ENCODE data around the gene C17orf75. TPM values are rescaled to one million over a fixed set of nuclear protein-coding genes. Genes with fewer than 3 reads are reported as not detected.
"Not testable (repeated sequence)": the region's sequence is repeated elsewhere in the genome, so short reads cannot be mapped to it uniquely, and the experiment has no call there.

Gene C17orf75
- total RNA-seq, 1 experiment from 2014 or later: 52.4 TPM

GRCh38 chr17:32355649-32356377, 13.8 kb upstream of the C17orf75 start:
- Histone ChIP-seq H3K36me3 (replicated peaks; ENCODE audit: control insufficient read depth, insufficient read depth, low read length) (peaks cover 36% of the 10 kb centered on the region), H3K4me3 (ENCODE audit: insufficient read depth, low read depth, low read length) (no peak overlapping the region), H3K27me3 (ENCODE audit: control insufficient read depth, insufficient read depth, low read length) (no peaks in the 10 kb centered on the region)
- peak; percentile 15 for DNase-seq

DNA sequence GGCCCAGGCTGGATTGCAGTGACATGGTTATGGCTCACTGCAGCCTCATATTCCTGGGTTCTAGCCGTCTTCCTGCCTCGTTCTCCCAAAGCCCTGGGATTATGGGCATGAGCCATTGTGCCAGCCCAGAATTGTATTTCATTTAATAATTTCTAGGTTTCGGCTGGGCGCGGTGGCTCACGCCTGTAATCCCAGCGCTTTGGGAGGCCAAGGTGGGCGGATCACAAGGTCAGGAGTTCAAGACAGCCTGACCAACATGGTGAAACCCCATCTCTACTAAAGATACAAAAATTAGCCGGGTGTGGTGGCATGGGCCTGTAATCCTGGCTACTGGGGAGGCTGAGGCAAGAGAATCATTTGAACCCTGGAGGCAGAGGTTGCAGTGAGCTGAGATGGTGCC, 10.8 kb upstream of the C17orf75 start:
- H3K36me3 ChIP-seq (replicated peaks; ENCODE audit: control insufficient read depth, insufficient read depth, low read length): peaks cover 22% of the 10 kb centered on the region
- H3K4me3 ChIP-seq (ENCODE audit: insufficient read depth, low read depth, low read length); DNase-seq; H3K27me3 ChIP-seq (ENCODE audit: control insufficient read depth, insufficient read depth, low read length): not testable (repeated sequence)

DNA sequence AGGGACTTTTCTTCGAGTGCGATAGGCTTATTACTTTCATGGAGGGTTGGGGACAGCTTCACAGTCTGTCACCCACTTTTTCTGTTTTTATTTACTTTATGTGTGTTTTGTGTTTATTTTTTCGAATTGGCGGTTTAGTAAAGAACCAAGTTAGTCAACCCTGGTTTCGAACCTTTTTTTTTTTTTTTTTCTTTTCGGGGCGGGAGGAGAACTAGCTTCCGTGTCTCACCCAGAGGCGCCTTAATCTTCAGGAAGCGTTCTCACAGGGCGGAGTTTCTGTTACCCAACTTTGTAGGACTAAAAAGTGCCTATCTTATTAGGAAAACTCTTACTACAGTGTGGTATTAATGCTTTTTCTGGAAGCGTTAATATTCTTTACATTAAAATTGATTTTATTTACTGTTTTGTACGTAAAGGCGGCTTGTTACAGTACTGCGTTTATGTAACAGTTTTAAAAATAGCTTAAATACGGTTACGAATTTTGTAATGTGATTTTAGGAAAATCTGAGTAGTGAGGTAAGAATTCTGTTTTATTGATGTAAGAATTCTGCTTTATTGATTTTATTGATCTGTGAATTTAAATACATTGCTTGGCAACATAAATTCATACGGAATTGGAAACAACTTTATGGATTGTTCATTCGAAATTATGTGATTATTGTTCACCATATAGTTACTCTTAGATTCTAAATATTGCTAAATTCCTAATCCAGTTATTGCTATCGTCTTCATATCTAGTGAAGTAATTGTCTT, 8.9 kb upstream of the C17orf75 start:
- H3K36me3 ChIP-seq (replicated peaks; ENCODE audit: control insufficient read depth, insufficient read depth, low read length): peaks cover 13% of the 10 kb centered on the region
- no peaks in the 10 kb centered on the region for H3K27me3 ChIP-seq (ENCODE audit: control insufficient read depth, insufficient read depth, low read length)
- no peak for DNase-seq
- peak overlapping the region; percentile 71 for H3K4me3 ChIP-seq (ENCODE audit: insufficient read depth, low read depth, low read length)

DNA sequence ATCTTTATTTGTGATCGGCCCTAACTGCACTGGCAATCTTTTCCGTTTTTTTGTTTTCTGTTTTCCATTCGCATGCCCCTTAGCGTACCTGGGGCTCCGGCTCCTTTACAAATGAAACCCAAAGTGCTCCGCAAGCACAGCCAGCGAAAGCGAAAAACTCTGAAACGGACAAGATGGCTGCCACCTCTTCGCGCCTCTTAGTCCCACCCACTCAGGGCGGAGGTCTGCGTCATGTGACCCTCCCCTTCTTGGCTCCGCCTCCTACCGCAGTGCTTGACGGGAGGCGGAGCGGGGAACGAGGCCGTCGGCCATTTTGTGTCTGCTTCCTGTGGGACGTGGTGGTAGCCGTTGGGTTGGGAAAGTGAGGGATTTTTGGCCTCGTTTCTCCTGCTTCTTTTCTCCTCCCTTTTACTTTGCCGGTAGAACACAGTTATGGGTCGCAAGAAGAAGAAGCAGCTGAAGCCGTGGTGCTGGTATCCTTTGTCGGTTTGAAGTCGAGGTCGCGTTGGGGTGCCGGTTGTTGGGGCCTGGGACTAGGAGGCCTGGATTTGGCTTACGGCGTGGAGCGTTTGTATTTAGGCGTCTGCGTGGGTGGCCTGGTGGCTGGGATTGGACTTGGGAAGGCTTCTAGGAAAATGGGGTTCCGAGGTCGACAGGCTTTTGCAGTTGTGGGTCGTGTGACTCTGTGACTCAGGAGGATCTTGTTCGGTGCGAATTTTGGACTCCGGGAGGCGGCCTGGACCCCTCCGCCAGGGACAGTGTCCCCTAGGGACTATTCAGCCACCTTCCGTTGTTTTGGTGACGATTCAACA, 8.1 kb upstream of the C17orf75 start, which contains the start of gene ZNF207:
ZNF207 (plus strand) TSS at position 304 of the 812 bp plus-strand sequence; CDS start at position 433, 129 bp downstream.
- Histone ChIP-seq H3K36me3 (replicated peaks; ENCODE audit: control insufficient read depth, insufficient read depth, low read length) (peaks cover 9% of the 10 kb centered on the region), H3K27me3 (ENCODE audit: control insufficient read depth, insufficient read depth, low read length) (no peaks in the 10 kb centered on the region), H3K4me3 (ENCODE audit: insufficient read depth, low read depth, low read length) (peak within 1 kb of the TSS; percentile 71)
- DNase-seq: peak; percentile 94

- DNase-seq: peak; percentile 39
- H3K27me3 ChIP-seq (ENCODE audit: control insufficient read depth, insufficient read depth, low read length): no peaks in the 10 kb centered on the region
- H3K36me3 ChIP-seq (replicated peaks; ENCODE audit: control insufficient read depth, insufficient read depth, low read length): peaks cover 7% of the 10 kb centered on the region
- H3K4me3 ChIP-seq (ENCODE audit: insufficient read depth, low read depth, low read length): peak overlapping the region; percentile 71
Measured at GRCh38 chr17:32349503-32349853, 7.5 kb upstream of the C17orf75 start.

DNA sequence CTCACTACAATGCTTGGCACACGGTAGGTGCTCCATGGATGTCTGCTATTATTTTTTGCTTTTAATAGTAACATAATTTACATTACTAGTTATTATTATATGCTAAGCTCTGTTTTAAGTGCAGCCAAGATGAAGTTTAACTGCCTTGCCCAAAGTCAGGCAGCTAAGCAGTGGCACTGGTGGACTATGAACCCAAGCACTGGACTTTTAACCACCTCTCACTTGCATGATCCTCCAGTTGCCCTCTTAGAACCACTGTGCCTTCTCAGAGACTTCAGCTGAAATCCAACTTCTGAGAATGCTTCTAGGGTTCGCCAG, 6.5 kb upstream of the C17orf75 start:
- Histone ChIP-seq H3K4me3 (ENCODE audit: insufficient read depth, low read depth, low read length) (no peak overlapping the region), H3K36me3 (replicated peaks; ENCODE audit: control insufficient read depth, insufficient read depth, low read length) (no peaks in the 10 kb centered on the region; the same call in 1 of the 2 replicates), H3K27me3 (ENCODE audit: control insufficient read depth, insufficient read depth, low read length) (no peaks in the 10 kb centered on the region)
- no peak for DNase-seq

DNA sequence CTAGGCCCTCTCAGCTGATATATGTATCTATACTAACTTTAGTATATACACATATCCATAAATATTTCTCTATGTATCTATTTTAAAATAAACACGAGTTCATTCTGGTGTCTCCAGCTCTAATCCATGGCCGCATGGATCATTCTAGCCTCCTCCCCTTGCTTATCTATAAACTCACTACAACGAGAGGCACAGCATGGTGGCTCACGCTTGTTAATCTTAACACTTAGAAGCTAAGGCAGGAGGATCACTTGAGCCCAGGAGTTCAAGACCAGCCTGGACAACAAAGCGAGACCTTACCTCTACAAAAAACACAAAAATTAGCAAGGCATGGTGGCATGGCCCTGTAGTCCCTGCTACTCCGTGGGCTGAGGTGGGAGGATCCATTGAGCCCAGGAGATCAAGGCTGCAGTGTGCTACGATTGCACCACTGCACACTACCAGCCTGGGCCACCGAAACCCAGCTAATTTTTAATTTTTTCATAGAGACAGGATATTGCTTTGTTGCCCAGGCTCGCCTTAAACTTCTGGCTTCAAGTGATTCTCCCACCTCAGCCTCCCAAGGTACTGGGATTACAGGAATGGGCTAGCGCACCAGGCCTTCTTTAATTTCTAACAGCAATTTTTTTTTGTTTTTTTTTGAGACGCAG, 4.1 kb upstream of the C17orf75 start:
- no peak for DNase-seq
- H3K36me3 ChIP-seq (replicated peaks; ENCODE audit: control insufficient read depth, insufficient read depth, low read length): no peaks in the 10 kb centered on the region
- H3K27me3 ChIP-seq (ENCODE audit: control insufficient read depth, insufficient read depth, low read length): no peaks in the 10 kb centered on the region
- H3K4me3 ChIP-seq (ENCODE audit: insufficient read depth, low read depth, low read length): no peak overlapping the region

DNA sequence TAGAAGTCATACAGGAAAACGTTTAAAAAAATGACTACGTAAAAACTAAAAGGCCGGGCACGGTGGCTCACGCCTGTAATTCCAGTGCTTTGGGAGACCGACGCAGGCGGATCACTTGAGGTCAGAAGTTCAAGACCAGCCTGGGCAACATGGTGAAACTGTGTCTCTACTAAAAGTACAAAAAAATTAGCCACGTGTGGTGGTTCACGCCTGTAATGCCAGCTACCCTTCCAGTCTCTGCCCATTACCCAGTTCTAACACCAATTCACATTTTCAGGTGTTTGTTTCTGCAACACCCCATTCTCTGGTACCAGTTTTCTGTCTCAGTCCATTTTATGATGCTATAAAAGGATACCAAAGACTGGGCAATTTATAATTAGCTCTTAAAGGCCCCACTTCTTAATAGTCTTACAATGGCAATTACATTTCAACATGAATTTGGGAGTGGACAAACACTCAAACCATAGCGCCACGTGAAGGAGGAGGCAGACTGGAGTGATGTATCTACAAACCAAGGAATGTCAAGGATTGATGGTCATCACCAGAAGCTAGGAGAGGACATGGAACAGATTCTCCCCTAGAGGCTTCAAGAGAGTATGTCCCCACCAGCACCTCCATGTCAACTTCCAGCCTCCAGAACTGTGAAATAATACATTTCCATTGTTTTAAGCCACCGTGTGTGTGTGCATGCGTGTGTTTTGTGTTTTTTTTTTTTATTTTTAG, 791 bp upstream of the C17orf75 start:
- no peak for DNase-seq
- Histone ChIP-seq H3K27me3 (ENCODE audit: control insufficient read depth, insufficient read depth, low read length) (no peaks in the 10 kb centered on the region), H3K36me3 (replicated peaks; ENCODE audit: control insufficient read depth, insufficient read depth, low read length) (peaks cover 8% of the 10 kb centered on the region), H3K4me3 (ENCODE audit: insufficient read depth, low read depth, low read length) (no peak overlapping the region)

DNA sequence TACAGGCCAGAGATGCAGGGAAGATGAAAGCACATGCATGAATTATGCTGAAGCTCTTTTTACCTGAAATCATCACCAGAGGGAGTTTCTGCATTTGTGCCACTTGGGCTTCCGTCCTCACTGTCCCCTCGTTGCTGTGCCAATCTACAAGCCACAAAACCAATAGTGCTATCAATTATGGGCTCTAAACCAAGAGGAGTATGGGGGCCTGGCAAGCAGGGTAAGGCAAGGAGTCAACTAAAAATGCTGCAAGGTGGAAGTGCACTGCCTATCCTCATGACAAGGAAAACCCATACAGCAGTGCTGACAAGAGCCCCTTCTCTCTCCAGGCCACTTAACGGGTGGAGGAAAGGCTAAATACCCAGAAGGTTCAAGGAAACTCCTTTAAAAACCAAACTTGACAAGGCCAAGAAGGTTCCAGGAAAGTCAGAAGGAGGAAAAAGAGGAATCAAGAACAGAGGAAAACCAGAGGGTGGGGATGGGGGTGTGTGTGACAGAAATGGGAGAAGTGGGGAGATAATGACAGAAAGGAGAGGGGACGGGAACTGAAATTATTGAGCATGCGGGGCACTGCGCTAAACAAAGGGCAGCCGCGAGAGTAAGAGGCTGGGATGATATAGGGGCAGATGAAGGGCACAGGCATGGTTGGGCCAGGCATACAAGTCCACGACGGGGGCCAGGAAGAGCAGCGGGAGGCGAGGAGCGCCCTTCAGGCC, 674 bp downstream of the C17orf75 start:
- Histone ChIP-seq H3K4me3 (ENCODE audit: insufficient read depth, low read depth, low read length) (peak overlapping the region; percentile 80), H3K27me3 (ENCODE audit: control insufficient read depth, insufficient read depth, low read length) (no peaks in the 10 kb centered on the region), H3K36me3 (replicated peaks; ENCODE audit: control insufficient read depth, insufficient read depth, low read length) (peaks cover 11% of the 10 kb centered on the region)
- no peak for DNase-seq

DNA sequence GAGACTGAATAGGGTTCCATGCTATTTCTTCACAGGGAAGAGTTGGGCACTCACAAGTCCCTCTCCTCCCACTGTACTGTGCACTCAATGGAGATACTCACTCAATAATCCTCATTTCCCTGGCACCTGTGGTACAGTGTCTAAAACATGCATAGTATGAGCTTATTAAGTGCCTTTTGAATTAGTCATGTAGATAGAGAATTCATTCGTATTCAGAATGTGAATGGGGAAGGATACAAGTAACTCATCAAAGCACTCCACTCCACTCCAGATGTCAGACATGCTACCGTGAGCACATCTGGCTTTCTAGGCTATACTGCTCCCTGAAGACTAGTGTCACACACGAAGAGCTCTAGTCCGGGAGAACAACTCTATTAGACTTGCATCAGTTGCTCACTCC, 6.3 kb downstream of the C17orf75 start:
- H3K4me3 ChIP-seq (ENCODE audit: insufficient read depth, low read depth, low read length): no peak overlapping the region
- H3K36me3 ChIP-seq (replicated peaks; ENCODE audit: control insufficient read depth, insufficient read depth, low read length): peaks cover 26% of the 10 kb centered on the region
- no peaks in the 10 kb centered on the region for H3K27me3 ChIP-seq (ENCODE audit: control insufficient read depth, insufficient read depth, low read length)
- DNase-seq: no peak

- DNase-seq: no peak
- Histone ChIP-seq H3K27me3 (ENCODE audit: control insufficient read depth, insufficient read depth, low read length) (no peaks in the 10 kb centered on the region), H3K36me3 (replicated peaks; ENCODE audit: control insufficient read depth, insufficient read depth, low read length) (peaks cover 26% of the 10 kb centered on the region), H3K4me3 (ENCODE audit: insufficient read depth, low read depth, low read length) (no peak overlapping the region)
Measured at GRCh38 chr17:32335046-32335445, 6.9 kb downstream of the C17orf75 start.

GRCh38 chr17:32333187-32333586, 8.8 kb downstream of the C17orf75 start:
- H3K4me3 ChIP-seq (ENCODE audit: insufficient read depth, low read depth, low read length): no peak overlapping the region
- DNase-seq: no peak
- H3K27me3 ChIP-seq (ENCODE audit: control insufficient read depth, insufficient read depth, low read length): no peaks in the 10 kb centered on the region
- peaks cover 19% of the 10 kb centered on the region for H3K36me3 ChIP-seq (replicated peaks; ENCODE audit: control insufficient read depth, insufficient read depth, low read length)

DNA sequence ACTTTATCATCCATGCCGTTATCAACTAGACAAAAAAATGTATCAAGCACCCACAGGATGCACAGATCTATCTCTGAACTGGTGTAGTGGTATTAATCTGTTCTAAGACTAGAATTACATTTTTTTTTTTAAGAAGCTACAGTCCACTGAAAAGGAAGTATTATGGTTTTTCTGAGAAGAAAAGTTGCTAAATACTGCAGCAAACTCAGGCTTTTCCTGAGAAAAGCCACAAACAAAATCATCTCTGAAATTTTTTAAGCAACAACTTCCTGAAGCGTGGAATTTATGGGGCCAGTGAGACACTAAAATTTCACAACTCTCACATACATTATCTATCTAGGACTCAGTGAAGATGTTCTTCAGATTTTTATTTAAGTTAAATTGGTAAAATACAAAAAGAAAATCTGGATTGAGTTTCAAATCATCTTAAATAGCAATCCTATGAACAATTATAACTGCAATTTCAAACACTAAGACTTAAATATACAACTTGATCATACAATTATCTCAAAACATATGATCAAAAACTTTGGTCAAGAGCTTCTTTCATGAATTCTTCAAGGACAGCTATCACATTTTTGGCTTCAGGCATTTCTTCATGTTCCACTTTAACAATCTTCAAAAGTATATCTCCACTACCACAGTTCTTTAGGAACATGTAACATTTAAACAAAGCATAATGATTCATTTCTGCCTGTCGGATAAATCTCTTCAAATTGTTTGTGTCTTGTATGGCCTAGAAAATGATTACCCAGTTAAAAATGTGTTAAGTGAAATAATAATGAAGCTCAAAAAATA, 10.5 kb downstream of the C17orf75 start:
- DNase-seq: no peak
- Histone ChIP-seq H3K36me3 (replicated peaks; ENCODE audit: control insufficient read depth, insufficient read depth, low read length) (peaks cover 15% of the 10 kb centered on the region), H3K4me3 (ENCODE audit: insufficient read depth, low read depth, low read length) (no peak overlapping the region), H3K27me3 (ENCODE audit: control insufficient read depth, insufficient read depth, low read length) (no peaks in the 10 kb centered on the region)

Data from H7 (cell line).